Fibroblast of mammary gland (primary cell): ENCODE results near the gene ZNF417.
"Not testable (repeated sequence)": the region's sequence is repeated elsewhere in the genome, so short reads cannot be mapped to it uniquely, and the experiment has no call there.

Experiments used
- DNase-seq: peaks from one replicate; pipeline ENCODE4 v3.0.0-alpha.2; 2010; ENCODE audit warnings: low read depth
- H3K4me3 ChIP-seq: 2 replicates; pipeline ENCODE4 v1.5.1; 2011; ENCODE audit warnings: low read depth, mild to moderate bottlenecking, low read length, moderate library complexity; ENCODE audit not compliant: control insufficient read depth
- CTCF ChIP-seq: conservative IDR thresholded peaks from 2 replicates; pipeline ENCODE4 v1.5.1; 2011; ENCODE audit warnings: low read depth, low read length, inconsistent platforms; ENCODE audit not compliant: control insufficient read depth, insufficient read depth

ZNF417 gene

DNA sequence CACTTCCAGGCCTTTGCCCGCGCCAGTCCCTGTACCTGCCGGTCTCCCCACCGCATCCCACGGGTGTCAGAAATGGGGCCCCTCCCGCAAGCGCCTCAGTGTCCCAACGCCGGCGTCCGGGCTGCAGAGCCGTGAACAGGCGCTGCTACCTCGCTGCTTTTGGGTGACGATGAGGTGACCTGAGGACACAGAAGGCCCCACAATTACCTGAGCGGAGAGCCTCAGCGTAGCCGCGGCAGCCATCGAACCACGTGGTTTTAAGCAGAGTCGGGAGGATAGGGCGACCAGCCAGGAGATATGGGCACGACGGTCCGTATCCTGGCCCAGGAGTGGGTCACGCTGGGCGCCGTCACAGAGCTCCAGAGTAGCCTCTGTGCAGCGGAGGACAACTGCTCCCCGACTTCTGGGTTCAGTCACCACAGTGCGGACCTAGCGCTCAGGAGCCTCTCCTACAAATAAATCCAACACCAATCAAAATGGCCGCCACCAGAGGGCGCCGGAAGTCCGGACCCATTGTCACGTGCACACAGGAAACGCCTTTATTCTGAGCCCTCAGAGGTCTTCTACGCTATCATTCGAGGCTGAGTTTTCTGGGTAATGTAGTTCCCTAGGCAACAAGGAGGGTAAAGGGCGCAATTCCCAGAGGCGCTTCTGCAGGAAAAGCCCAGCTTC is 27.7 kb downstream of the ZNF417 start, which contains the start of gene ZNF814:
Gene ZNF814 (minus strand): TSS at position 478 of the 672 bp plus-strand sequence. CDS start 235 bp downstream, at position 243.
- TF ChIP-seq CTCF, result peak; percentile 11
- peak; percentile 80 for DNase-seq
- peak within 1 kb of the TSS; percentile 74 for H3K4me3 ChIP-seq

DNA sequence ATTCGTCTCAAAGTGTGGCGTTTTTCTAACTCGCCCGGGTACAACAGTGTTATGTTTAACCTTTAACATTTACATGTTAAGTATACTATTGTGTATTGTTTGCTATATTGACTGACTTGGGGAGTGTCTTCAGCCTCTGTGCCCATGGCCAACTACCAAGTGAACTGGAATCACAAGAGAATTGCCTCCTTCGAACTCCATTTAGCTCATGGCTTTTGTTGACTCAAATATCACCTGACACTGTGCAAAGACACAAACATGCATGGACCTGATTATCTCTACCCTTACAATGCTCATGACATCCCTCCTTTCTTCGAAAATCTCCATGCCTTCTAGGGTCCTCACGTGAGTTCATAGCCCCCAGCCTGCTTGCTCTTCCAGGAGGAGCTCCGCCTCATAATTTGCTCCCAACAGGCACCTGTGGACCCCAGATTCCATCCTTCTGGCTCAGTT is 28.3 kb downstream of the ZNF417 start:
- no peak for DNase-seq
- peak overlapping the region; percentile 74 for H3K4me3 ChIP-seq
- TF ChIP-seq CTCF, result no peak

- TF ChIP-seq CTCF, result no peak
- no peak overlapping the region for H3K4me3 ChIP-seq
- DNase-seq, result no peak
Measured at GRCh38 chr19:57887195-57887941, 29.0 kb downstream of the ZNF417 start.

GRCh38 chr19:57886046-57886445 is 30.3 kb downstream of the ZNF417 start:
- no peak for TF ChIP-seq CTCF
- no peak overlapping the region for H3K4me3 ChIP-seq
- DNase-seq, result no peak

DNA sequence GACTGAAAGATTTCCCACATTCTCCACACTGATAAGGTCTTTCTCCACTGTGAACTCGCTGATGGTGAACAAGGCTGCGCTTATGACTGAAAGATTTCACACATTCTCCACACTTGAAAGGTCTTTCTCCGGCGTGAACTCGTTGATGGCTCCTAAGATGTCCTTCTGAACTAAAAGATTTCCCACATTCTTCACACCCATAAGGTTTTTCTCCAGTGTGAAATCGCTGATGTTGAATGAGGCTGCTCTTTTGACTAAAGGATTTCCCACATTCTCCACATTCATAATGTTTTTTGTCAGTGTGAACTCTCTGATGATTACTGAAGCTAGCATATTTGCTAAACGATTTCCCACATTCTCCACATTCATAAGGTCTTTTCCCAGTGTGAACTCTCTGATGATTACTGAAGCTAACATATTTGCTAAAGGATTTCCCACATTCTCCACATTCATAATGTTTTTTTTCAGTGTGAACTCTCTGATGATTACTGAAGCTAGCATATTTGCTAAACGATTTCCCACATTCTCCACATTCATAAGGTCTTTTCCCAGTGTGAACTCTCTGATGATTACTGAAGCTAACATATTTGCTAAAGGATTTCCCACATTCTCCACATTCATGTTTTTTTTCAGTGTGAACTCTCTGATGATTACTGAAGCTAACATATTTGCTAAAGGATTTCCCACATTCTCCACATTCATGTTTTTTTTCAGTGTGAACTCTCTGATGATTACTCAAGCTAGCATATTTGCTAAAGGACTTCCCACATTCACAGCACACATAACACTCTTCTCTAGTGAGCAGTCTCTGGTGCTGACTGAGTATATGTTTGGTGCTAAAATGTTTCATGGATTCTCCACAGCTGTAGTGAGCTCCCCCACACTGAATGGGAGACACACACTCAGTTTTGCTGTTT is 42.3 kb downstream of the ZNF417 start:
- peak; percentile 22 for DNase-seq
- not testable (repeated sequence) for H3K4me3 ChIP-seq

DNA sequence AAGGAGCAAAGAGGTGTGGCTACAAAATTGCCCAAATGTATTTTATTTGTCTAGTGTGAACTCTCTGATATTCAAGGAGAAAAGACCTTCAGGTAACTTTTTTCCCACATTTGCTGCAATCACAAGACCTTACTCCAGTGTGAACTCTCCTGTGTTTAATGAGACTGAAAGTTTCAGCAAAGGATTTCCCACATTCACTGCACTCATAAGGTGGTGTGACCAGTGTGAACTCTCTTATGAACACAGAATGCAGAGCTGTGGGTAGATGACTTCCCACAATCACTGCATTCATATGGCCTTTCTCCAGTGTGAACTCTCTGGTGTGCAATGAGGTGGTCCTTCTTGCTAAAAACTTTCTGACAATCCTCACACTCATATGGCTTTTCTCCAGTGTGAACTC is 43.9 kb downstream of the ZNF417 start:
- no peak overlapping the region for H3K4me3 ChIP-seq
- peak; percentile 22 for DNase-seq
- TF ChIP-seq CTCF, result no peak

DNA sequence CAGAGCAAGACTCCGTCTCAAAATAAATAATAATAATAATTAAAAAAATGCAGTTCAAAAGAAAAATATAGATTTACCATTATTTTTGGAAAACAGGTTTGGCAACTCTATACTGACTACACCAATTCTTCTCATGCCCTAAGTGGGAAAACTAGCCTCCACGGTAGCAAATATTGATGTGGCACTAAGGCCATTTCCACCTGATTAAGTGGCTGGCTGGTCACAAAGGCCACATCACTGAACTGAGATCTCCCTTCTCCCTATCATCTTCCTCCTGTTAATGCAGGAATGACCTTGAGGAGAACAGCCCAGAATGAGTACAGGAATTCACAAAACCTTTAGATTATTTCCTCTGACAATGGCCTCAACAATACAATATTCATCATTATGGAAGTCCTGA is 46.2 kb downstream of the ZNF417 start:
- no peak for DNase-seq
- no peak overlapping the region for H3K4me3 ChIP-seq
- no peak for TF ChIP-seq CTCF

DNA sequence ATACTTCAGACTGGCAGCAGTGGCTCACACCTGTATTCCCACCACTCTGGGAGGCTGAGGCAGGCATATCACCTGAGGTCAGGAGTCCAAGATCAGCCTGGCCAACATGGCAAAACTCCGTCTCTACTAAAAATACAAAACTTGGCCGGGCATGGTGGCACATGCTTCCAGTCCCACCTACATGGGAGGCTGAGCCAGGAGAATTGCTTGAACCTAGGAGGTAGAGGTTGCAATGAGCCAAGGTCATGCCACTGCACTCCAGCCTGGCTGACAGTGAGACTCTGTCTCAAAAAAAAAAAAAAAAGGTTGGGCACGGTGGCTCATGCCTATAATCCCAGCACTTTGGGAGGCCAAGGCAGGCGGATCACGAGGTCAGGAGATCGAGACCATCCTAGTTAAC is 46.7 kb downstream of the ZNF417 start:
- not testable (repeated sequence) for H3K4me3 ChIP-seq, DNase-seq
